NCI-H82 treated with DMSO at 0.1 percent for 48 hours (cell line): Measurements from ENCODE around the gene RSRC1.
"Not testable (repeated sequence)": the region's sequence is repeated elsewhere in the genome, so short reads cannot be mapped to it uniquely, and the experiment has no call there.

Source experiments
- DNase-seq: peaks from one replicate; lab custom pipeline; 2025; ENCODE audit not compliant: unreplicated experiment; lab: John Stamatoyannopoulos, UW

RSRC1 gene

GRCh38 chr3:158220575-158220974 is 110.7 kb downstream of the RSRC1 start:
- DNase-seq: peak; percentile 71

DNA sequence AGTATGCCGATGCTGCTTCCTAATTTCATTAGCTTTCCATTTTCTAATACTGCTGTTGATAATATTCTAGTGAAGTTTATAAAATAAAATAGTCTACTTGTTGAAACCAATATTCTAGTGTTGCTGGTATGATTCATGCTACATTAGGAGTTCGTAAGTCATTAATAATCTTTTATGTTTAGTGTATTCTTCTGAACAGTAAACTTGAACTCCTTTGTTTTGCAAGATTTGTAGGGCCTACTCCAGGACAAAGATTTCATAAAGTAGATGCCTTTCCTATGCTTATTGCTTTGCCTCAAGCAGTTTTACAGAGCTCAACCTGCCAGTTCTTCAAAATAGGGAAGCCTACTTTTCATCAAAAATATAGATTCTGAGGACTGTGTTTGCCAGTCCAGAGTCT is 111.5 kb downstream of the RSRC1 start:
- DNase-seq: no peak

- no peak for DNase-seq
Observed at GRCh38 chr3:158226429-158226828, 116.5 kb downstream of the RSRC1 start.

GRCh38 chr3:158228942-158229341 is 119.1 kb downstream of the RSRC1 start:
- DNase-seq: not testable (repeated sequence)

DNA sequence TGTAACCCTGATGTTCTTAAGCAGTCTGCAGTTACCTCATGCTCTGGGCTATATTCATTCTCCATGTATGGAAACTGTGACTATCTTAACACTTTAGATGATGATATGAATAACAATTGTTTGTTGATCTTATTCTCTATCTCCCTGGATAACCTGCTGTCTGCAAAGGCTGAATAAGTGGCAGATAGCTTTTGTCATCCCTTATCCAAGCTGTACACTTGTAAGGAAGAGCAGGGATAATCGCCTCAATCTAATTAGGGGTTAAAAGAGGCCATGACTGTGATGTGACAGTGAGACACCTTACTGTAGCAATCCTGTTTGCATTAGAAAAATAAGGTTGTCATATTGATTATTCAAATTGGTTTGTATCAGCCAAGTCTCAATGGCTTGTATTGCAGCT is 123.9 kb downstream of the RSRC1 start:
- peak; percentile 90 for DNase-seq

- DNase-seq: no peak
Observed at GRCh38 chr3:158244274-158244673, 134.4 kb downstream of the RSRC1 start.

DNA sequence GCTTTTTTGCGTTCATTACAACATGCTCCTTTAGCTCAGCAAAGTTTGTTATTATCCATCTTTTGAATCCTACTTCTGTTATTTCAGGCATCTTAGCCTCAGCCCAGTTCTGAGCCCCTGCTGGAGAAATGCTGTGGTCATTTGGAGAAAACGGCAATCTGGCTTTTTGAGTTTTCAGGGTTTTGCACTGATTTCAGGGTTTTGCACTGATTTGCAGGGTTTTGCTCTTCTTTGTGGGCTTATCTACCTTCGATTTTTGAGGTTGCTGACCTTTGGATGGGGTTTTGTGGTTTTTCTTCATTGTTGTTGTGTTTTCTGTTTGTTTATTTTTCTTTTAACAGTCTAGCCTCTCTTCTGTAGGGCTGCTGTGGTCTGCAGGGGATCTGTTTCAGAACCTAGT is 137.4 kb downstream of the RSRC1 start:
- DNase-seq: no peak

DNA sequence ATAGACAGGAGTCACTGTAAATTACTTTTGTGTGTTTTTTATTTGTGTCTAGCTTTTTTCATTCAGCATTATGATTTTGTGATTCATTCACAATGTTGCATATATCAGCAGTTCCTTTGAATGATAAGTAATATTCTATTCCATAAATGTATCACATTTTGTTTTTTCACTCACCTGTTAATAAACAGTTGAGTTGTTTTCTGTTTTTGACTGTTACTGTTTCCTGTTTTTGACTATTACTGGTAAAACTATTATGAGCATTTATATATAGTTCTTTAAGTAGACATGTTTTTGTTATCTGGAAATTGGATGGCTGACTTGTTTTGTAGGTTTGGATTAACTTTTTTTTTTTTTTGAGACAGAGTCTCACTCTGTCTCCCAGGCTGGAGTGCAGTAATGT is 138.4 kb downstream of the RSRC1 start:
- DNase-seq: no peak

- no peak for DNase-seq
Observed at GRCh38 chr3:158249183-158249582, 139.3 kb downstream of the RSRC1 start.

DNA sequence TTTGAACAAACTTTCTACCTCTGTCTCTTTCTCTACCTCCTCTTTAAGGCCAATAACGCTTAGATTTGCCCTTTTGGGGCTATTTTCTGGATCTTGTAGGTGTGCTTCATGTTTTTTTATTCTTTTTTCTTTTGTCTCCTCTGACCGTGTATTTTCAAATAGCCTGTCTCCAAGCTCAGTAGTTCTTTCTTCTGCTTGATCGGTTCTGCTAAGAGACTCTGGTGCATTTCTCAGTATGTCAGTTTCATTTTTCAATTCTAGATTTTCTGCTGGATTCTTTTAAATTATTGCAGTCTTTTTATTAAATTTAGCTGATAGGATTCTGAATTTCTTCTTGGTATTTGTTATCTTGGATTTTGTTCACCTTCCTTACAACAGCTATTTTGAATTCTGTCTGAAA is 148.7 kb downstream of the RSRC1 start:
- DNase-seq: no peak

DNA sequence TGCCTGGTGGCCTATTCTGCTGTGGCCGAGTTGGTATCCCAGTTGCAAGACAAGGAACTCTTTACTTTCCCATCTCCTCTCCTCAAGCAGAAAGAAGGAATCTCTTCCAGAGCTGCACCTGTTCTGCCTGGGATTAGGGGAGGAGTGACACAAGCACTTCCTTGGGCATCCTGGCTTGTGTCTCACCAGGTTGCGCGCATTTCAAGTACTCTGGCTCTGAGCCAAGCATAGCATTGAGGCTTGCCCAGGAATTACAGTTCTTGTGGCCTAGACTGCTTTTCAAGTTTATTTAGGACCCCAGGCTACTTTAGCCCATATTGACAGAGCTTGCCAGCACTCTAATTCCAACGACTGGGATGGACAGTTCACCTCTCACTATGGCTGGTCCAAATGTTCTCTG is 150.5 kb downstream of the RSRC1 start:
- DNase-seq: no peak

DNA sequence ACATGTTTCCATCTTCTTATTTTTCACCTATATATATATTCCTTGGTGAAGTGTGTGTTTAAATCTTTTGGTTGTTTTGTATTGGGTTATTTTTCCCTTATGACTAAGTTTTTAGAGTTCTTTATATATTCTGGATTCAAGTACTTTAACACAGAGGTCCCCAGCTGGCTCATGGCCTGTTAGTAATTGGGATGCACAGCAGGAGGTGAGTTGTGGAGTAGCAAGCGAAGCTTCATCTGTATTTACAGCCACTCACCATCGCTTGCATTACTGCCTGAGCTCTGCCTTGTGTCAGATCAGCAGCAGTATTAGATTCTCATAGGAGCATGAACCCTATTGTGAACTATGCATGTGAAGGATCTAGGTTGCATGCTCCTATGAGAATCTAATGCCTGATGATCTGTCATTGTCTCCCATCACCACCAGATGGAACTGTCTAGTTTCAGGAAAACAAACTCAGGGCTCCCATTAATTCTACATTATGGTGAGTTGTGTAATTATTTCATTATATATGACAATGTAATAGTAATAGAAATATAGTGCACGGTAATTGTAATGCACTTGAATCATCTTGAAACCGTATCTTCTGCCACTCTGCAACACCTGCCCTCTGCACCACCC is 151.6 kb downstream of the RSRC1 start:
- DNase-seq: no peak

GRCh38 chr3:158264894-158265293 is 155.0 kb downstream of the RSRC1 start:
- no peak for DNase-seq

DNA sequence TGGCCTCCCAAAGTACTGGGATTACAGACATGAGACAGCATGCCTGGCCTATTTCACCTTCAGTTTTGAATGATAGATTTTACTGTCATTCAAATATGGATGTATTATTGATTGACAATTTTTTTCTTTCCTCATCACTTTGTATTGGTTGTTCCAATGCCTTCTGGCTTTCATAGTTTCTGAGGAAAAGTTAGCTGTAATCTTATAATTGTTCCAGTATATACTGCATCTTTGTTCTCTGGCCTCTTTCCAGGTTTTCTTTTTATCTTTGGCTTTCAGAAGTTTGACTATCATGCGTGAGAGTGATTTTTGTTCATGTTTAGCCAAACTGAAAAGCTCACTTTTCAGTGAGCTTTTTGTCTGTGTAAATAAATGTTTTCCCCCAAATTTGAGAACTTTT is 157.1 kb downstream of the RSRC1 start:
- DNase-seq: no peak

DNA sequence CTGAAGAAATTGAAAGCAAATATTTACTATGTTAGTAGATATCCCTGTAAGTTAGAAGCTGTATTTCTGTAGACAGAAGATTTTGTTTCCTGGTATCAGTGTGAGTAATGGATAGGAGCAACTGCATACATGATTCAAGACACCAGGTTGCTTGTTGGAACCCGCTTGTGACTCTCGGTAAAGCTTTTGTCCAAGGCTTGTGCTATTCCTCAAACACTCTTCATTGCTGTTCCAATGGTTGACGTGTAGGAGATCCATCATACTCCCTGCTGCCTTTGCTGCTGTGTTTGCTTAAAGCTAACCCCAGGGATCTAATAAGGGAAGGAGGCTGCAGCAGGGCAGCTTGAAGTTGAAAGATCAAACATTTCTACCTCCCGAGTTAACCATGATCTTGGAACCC is 160.1 kb downstream of the RSRC1 start:
- no peak for DNase-seq

DNA sequence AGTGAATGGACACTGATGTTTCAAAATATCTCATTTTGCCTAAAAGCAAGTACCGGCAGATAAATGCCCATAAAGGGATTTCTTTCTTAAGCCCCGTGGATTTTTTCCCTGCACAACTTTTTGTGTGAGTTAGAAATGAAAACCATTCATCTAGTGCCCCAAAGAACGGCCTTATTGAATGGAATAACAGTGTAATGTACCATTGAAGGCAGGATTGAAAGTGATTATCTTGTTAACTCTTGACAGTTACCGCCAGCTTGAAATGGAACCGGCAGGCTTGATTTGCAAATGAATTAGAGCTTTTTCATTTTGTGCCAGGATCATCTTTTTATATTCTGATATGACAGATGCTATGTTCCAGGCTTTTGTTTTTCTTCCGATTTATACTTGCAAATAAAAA is 162.2 kb downstream of the RSRC1 start:
- peak; percentile 19 for DNase-seq

GRCh38 chr3:158273656-158274055 is 163.8 kb downstream of the RSRC1 start:
- no peak for DNase-seq

GRCh38 chr3:158278187-158278586 is 168.3 kb downstream of the RSRC1 start:
- no peak for DNase-seq

DNA sequence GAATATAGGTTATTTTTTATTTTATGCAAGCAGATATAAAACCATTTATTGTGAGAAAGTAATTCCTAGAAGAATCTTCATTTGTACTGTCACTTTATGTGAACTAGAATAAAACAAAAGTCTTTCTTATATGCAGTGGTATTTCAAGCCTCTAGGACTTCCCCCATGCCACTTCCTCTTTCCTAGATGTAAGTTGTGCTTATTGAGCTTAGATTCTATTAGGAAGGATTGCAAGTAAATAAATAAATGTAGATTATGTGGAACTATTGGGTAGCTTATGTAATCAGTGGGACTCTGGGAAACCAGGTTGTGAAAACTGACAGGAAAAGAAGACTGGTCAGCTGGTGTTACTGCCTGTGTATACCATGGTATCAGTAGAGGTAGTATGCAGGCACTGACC is 169.7 kb downstream of the RSRC1 start:
- DNase-seq: no peak

- DNase-seq: no peak
Observed at GRCh38 chr3:158295771-158296170, 185.9 kb downstream of the RSRC1 start.

DNA sequence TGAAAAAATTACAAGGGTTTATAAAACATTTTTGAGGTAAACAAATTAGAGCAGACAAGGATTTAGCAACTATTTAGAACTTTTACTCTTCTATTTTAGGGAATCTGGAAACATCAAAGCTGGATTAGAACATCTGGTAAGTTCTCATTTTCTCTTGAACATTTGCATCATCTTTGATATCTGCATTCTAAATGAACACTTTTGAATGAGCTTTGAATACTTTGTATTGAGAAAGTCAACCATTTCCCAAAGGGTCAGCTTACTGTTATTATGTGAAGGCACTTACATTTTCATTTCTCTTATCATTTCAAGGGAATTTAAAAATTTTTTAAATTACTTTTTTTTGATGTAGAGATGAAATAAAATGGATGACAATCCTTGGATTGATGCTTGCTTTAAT is 188.1 kb downstream of the RSRC1 start:
- no peak for DNase-seq

DNA sequence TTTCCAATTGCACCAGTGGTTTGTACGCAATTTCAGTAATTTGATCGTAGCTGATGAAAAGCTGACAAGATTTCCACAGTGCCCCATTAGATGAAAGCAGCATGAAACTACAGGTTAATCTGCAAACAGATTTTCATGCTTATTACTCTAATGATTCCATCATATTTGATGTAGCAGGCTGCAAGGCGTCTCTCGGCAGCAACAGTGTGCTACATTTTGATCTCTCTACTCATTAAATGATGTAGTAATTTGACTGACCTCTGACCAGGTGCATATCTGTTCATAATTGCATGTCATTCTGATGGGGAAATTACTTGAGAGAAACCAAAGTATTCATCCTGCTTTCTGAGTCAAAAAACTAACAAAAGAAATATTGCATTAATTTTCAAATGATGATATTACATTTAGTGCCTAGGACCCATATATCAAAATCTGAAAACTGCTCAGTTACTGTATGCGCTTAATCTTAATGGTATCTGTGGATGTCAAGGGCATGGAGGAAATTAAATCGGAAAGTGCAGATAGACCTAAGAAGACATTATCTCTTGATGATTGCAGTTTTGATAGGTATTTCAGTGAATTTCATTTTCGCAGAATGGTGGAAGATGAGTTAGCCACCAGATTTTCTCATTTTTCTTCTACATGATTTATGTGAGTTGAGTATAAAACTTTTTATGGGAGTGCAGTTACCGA is 198.5 kb downstream of the RSRC1 start:
- DNase-seq: no peak

DNA sequence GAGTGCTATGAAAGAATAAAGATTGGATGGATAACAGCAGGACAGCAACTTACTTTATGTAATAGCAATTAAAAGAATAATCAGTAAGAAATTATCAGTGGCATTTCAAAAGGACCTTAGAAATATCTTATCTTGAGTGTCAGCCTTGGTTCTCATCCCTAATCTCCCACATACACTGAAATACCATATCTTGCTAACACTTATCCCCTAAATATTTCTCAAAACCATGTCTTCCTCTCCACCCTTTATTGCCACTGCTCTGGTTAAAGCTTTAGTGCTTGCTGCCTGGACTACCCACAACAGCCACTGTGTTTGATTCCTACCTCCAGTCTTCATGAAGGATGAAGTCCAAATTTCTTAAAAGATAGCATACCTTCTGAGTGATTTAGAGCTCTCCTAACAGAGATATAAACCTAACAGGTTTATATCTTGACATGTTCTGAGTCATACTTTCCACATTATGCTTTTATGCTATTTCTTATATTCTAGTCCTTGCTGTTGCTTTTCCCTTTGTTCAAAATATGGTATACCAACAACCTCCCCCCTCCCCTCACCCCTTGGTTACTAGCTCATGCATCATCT is 202.8 kb downstream of the RSRC1 start:
- no peak for DNase-seq
